ENCODE measurements around the gene ECSIT. TPM values are rescaled to one million over a fixed set of nuclear protein-coding genes. Genes with fewer than 3 reads are reported as not detected.

The ECSIT gene
- polyA plus RNA-seq, 1 donor (not counting 4 experiments of a cell fraction or from before 2014, with no cell fraction given), result 16.0 TPM

GRCh38 chr19:11534948-11535347, 6.0 kb upstream of the ECSIT start:
- TF ChIP-seq EZH2 (IDR thresholded peaks at IDR 0.05; ENCODE audit: low read length), result no peak
- no peaks in the 10 kb centered on the region for H4K20me1 ChIP-seq (ENCODE audit: control insufficient read depth, extremely low read depth, insufficient read depth, low read length)
- H3K9me1 ChIP-seq (ENCODE audit: control insufficient read depth, extremely low read depth, insufficient read depth, low read length), result no peaks in the 10 kb centered on the region
- H3K27me3 ChIP-seq (ENCODE audit: control insufficient read depth, extremely low read depth, insufficient read depth, low read length), result peaks cover 5% of the 10 kb centered on the region
- H3K4me3 ChIP-seq (ENCODE audit: control insufficient read depth in 2 of 3, extremely low read depth in 1 of 3, insufficient read depth in 2 of 3, low read depth in 1 of 3, low read length in 3 of 3), result no peak overlapping the region
- H3K9me3 ChIP-seq (ENCODE audit: control insufficient read depth, low read depth, low read length), result no peaks in the 10 kb centered on the region
- dilution Hi-C loops (cut with MboI; ENCODE audit: extremely low pct_ligation_motif_present, low sequenced_read_pairs), result no loop called here
- H2AFZ ChIP-seq (ENCODE audit: control insufficient read depth, low read length), result no peak overlapping the region
- no peak overlapping the region for H3K4me2 ChIP-seq (ENCODE audit: control insufficient read depth, extremely low read depth, insufficient read depth, low read depth, low read length)
- peaks cover 14% of the 10 kb centered on the region for H3K4me1 ChIP-seq (ENCODE audit: control insufficient read depth, extremely low read depth, insufficient read depth, low read length)
- H3K27ac ChIP-seq (ENCODE audit: control insufficient read depth, insufficient read depth, low read length), result no peak overlapping the region
- FAIRE-seq (no peak), DNase-seq (ENCODE audit: low read depth, low spot score) (no peak)
- no peaks in the 10 kb centered on the region for H3K79me2 ChIP-seq (ENCODE audit: control insufficient read depth, insufficient read depth, low read length)
- no peak overlapping the region for H3K9ac ChIP-seq (ENCODE audit: control insufficient read depth, extremely low read depth, insufficient read depth, low read length)
- H3K36me3 ChIP-seq (ENCODE audit: control insufficient read depth in 2 of 2, extremely low read depth in 1 of 2, insufficient read depth in 2 of 2, low read length in 2 of 2), result no peaks in the 10 kb centered on the region

DNA sequence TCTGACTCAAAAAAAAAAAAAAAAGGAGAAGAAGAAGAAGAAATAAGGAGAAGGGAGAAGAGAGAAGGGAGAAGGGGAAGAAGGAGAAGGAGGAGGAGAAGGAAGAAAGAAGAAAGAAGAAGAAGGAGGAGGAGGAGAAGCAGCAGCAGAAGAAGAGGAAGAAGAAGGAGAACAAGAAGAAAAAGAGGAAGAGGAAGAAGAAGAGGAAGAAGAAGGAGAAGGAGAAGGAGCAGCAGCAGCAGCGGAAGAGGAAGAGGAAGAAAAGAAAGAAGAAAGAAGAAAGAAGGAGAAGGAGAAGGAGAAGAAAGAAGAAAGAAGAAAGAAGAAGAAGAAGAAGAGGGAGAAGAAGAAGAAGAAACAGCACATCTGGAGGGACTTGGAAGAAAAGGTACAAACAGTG, 5.6 kb upstream of the ECSIT start:
- FAIRE-seq (no peak), DNase-seq (ENCODE audit: low read depth, low spot score) (no peak)
- H3K4me1 ChIP-seq (ENCODE audit: control insufficient read depth, extremely low read depth, insufficient read depth, low read length), result peaks cover 14% of the 10 kb centered on the region
- H3K9ac ChIP-seq (ENCODE audit: control insufficient read depth, extremely low read depth, insufficient read depth, low read length), result no peak overlapping the region
- TF ChIP-seq EZH2 (IDR thresholded peaks at IDR 0.05; ENCODE audit: low read length), result no peak
- TF ChIP-seq CTCF (optimal IDR thresholded peaks at IDR 0.05 in 1 of 3, IDR thresholded peaks at IDR 0.05 in 1 of 3, conservative IDR thresholded peaks at IDR 0.05 in 1 of 3; ENCODE audit: extremely low read depth in 1 of 3, insufficient read depth in 2 of 3, low read length in 3 of 3), result no peak
- H3K36me3 ChIP-seq (ENCODE audit: control insufficient read depth in 2 of 2, extremely low read depth in 1 of 2, insufficient read depth in 2 of 2, low read length in 2 of 2), result no peaks in the 10 kb centered on the region
- H3K4me2 ChIP-seq (ENCODE audit: control insufficient read depth, extremely low read depth, insufficient read depth, low read depth, low read length), result no peak overlapping the region
- H4K20me1 ChIP-seq (ENCODE audit: control insufficient read depth, extremely low read depth, insufficient read depth, low read length), result no peaks in the 10 kb centered on the region
- no peak overlapping the region for H2AFZ ChIP-seq (ENCODE audit: control insufficient read depth, low read length)
- H3K27me3 ChIP-seq (ENCODE audit: control insufficient read depth, extremely low read depth, insufficient read depth, low read length), result peaks cover 5% of the 10 kb centered on the region
- H3K27ac ChIP-seq (ENCODE audit: control insufficient read depth, insufficient read depth, low read length), result no peak overlapping the region
- H3K9me1 ChIP-seq (ENCODE audit: control insufficient read depth, extremely low read depth, insufficient read depth, low read length), result no peaks in the 10 kb centered on the region
- no peaks in the 10 kb centered on the region for H3K9me3 ChIP-seq (ENCODE audit: control insufficient read depth, low read depth, low read length)
- no peak overlapping the region for H3K4me3 ChIP-seq (ENCODE audit: control insufficient read depth in 2 of 3, extremely low read depth in 1 of 3, insufficient read depth in 2 of 3, low read depth in 1 of 3, low read length in 3 of 3)
- no peaks in the 10 kb centered on the region for H3K79me2 ChIP-seq (ENCODE audit: control insufficient read depth, insufficient read depth, low read length)
- dilution Hi-C loops (cut with MboI; ENCODE audit: extremely low pct_ligation_motif_present, low sequenced_read_pairs), result no loop called here

DNA sequence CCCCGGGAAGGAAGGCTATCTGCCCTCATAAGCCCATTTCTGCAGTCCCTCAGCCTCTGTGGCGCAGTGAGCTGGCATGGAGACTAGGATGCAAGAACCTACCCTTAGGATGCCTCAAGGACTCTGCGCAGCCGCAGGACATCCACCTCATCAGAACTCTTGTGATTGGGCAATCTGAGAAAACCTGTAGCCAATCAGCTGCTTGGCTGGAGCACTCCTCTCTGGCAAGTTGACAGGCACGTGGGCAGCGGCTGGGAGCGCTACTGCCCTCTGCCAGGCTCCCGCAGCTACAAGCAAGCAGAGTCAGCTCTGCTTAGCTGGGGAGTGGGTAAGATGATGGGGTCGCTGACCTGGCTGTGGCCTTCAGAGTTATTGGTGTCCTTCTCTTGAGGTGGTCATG, 1.5 kb upstream of the ECSIT start:
- H3K79me2 ChIP-seq (ENCODE audit: control insufficient read depth, insufficient read depth, low read length), result peaks cover 10% of the 10 kb centered on the region
- peak; percentile 30 to 66 (median 45) for TF ChIP-seq CTCF (optimal IDR thresholded peaks at IDR 0.05 in 1 of 3, IDR thresholded peaks at IDR 0.05 in 1 of 3, conservative IDR thresholded peaks at IDR 0.05 in 1 of 3; ENCODE audit: extremely low read depth in 1 of 3, insufficient read depth in 2 of 3, low read length in 3 of 3)
- no peak for TF ChIP-seq EZH2 (IDR thresholded peaks at IDR 0.05; ENCODE audit: low read length)
- no peaks in the 10 kb centered on the region for H4K20me1 ChIP-seq (ENCODE audit: control insufficient read depth, extremely low read depth, insufficient read depth, low read length)
- peaks cover 21% of the 10 kb centered on the region for H3K4me1 ChIP-seq (ENCODE audit: control insufficient read depth, extremely low read depth, insufficient read depth, low read length)
- no peaks in the 10 kb centered on the region for H3K9me3 ChIP-seq (ENCODE audit: control insufficient read depth, low read depth, low read length)
- no peaks in the 10 kb centered on the region for H3K27me3 ChIP-seq (ENCODE audit: control insufficient read depth, extremely low read depth, insufficient read depth, low read length)
- dilution Hi-C loops (cut with MboI; ENCODE audit: extremely low pct_ligation_motif_present, low sequenced_read_pairs), result no loop called here
- DNase-seq (ENCODE audit: low read depth, low spot score) (peak; percentile 67), FAIRE-seq (no peak)
- H3K36me3 ChIP-seq (ENCODE audit: control insufficient read depth in 2 of 2, extremely low read depth in 1 of 2, insufficient read depth in 2 of 2, low read length in 2 of 2), result no peaks in the 10 kb centered on the region
- H2AFZ ChIP-seq (ENCODE audit: control insufficient read depth, low read length), result no peak overlapping the region
- no peak overlapping the region for H3K4me3 ChIP-seq (ENCODE audit: control insufficient read depth in 2 of 3, extremely low read depth in 1 of 3, insufficient read depth in 2 of 3, low read depth in 1 of 3, low read length in 3 of 3)
- H3K9me1 ChIP-seq (ENCODE audit: control insufficient read depth, extremely low read depth, insufficient read depth, low read length), result peaks cover 3% of the 10 kb centered on the region
- H3K9ac ChIP-seq (ENCODE audit: control insufficient read depth, extremely low read depth, insufficient read depth, low read length), result no peak overlapping the region
- H3K4me2 ChIP-seq (ENCODE audit: control insufficient read depth, extremely low read depth, insufficient read depth, low read depth, low read length), result no peak overlapping the region
- no peak overlapping the region for H3K27ac ChIP-seq (ENCODE audit: control insufficient read depth, insufficient read depth, low read length)

Data from keratinocyte (primary cell).